NCI-H1048 (cell line): ENCODE data around the gene UNK.

Experiments
- DNase-seq: peaks from one replicate; lab custom pipeline; 2025; lab: John Stamatoyannopoulos, UW

The UNK gene

GRCh38 chr17:75834279-75834920 lies 49.8 kb downstream of the UNK start:
- DNase-seq, result no peak

GRCh38 chr17:75834928-75835653 lies 50.5 kb downstream of the UNK start:
- no peak for DNase-seq

- no peak for DNase-seq
These were observed 51.0 kb downstream of the UNK start for GRCh38 chr17:75835654-75835987.

- no peak for DNase-seq
These were observed 52.0 kb downstream of the UNK start for GRCh38 chr17:75836605-75837004.

GRCh38 chr17:75837899-75838298 lies 53.3 kb downstream of the UNK start:
- no peak for DNase-seq

- DNase-seq, result no peak
These were observed 53.8 kb downstream of the UNK start for GRCh38 chr17:75838410-75838809.

GRCh38 chr17:75839942-75840798 lies 55.6 kb downstream of the UNK start:
- DNase-seq, result no peak

- no peak for DNase-seq
These were observed 56.2 kb downstream of the UNK start for GRCh38 chr17:75840799-75841164.

- DNase-seq, result no peak
These were observed 57.8 kb downstream of the UNK start for GRCh38 chr17:75842411-75842810.

- DNase-seq, result no peak
These were observed 58.5 kb downstream of the UNK start for GRCh38 chr17:75842963-75843576.

GRCh38 chr17:75843577-75844529 lies 59.2 kb downstream of the UNK start, which contains the start of gene UNC13D:
Gene UNC13D, minus strand, starts transcription at chr17:75844404. Its CDS starts 67 bp downstream, at chr17:75844337.
- no peak for DNase-seq

GRCh38 chr17:75844530-75845057 lies 60.0 kb downstream of the UNK start:
- DNase-seq, result no peak

GRCh38 chr17:75845058-75845711 lies 60.6 kb downstream of the UNK start:
- no peak for DNase-seq

GRCh38 chr17:75845933-75846691 lies 61.5 kb downstream of the UNK start:
- DNase-seq, result no peak

- no peak for DNase-seq
These were observed 62.3 kb downstream of the UNK start for GRCh38 chr17:75846692-75847613.

GRCh38 chr17:75847614-75848522 lies 63.3 kb downstream of the UNK start:
- DNase-seq, result no peak

GRCh38 chr17:75848523-75849278 lies 64.1 kb downstream of the UNK start:
- DNase-seq, result peak; percentile 69
